ENCODE data around the gene D2HGDH. TPM values are rescaled to one million over a fixed set of nuclear protein-coding genes. Genes with fewer than 3 reads are reported as not detected.
"Not testable (repeated sequence)": the region's sequence is repeated elsewhere in the genome, so short reads cannot be mapped to it uniquely, and the experiment has no call there.

Gene D2HGDH
- total and polyA plus RNA-seq, 3 experiments from 2014 or later = 5.7 to 23.4 (median 22.9) TPM

DNA sequence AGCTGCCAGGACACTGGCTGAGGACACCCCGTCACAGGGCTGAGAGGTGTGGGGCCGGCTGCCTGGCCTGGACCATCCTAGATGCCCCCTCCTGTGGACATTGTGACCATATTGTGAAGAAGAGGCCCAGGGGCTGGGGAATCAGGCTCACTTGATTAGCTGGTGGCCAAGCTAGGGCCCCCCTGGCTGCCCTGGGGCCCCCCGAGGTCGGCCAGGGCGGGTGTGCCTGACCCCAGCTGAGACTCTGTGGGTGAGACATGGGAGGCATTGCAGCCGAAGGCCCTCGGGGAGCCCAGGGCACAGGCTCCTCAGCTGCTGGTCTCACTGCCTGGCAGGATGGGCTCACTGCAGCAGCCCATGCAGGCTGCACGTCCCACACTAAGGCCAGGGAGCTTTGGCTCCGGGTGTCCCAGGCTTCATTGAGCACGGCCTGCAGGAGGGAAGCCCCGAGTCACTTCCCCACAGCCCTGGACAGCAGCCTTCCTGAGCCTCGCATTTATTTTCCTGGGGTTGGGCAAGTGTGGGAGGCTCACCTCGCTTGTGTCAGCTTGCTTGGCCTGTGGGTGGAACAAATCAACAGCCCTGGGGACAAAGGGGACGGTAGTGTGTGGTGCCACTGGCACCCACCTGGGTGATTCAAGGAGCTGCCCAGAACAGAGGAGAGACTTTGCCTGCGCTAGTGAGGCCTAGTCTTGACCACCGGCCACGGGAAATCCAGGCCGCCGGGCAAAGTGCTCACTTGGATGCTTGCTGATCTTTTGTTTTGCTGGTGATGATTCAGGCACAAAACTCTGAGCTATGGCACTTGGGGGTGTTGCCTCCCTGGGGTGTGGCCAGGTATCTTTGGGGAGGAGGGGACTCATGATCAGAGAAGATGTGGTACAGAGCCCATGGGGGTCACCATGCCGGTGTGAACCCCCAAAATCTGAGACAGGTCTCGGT lies 43.5 kb downstream of the D2HGDH start:
- ChIA-PET POLR2A (no interaction called here), CTCF (interaction anchor here (0.9 kb wide), 1 partner anchor 9 kb away, joined by 3 read pairs; no protein-coding TSS in a partner anchor)
- no peaks in the 10 kb centered on the region for H3K27me3 ChIP-seq (ENCODE audit: insufficient read depth, low read length, poor library complexity, severe bottlenecking)

DNA sequence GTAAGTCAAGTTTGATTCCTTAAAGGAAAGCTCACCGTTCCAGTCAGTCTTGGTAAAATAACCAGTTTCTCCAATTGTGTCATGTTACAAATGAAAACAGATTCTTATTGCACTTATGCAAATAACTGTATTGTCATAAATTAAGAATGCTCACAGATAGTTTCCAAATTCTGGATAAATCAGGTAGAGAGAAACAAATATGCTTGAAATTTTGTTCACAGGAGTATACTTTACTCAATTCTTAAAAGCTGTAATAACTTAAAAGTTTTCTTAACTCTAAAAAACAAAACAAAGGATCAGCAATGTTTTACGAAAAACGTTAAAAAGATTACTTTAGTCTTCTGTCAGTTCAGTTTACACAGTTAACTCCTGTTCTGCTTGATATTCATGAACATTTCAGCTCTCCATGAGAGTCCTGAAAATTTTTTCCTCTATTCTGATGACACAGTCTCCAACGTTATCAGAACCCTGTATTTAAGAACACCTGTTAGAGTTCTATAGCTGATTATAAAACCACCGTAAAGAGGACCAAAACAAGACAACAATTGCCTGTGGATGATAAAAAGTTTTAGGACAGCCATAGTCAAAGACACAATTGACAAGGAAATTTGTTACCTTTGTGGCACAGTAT lies 46.6 kb downstream of the D2HGDH start:
- CTCF ChIA-PET = no interaction called here
- no peaks in the 10 kb centered on the region for H3K36me3 ChIP-seq (ENCODE audit: insufficient read depth, low read length)
- no peaks in the 10 kb centered on the region for H3K36me3 Mint-ChIP-seq
- POLR2A ChIA-PET = no interaction called here
- no peaks in the 10 kb centered on the region for H3K27me3 ChIP-seq (ENCODE audit: insufficient read depth, low read length, poor library complexity, severe bottlenecking)
- H3K9me3 ChIP-seq (ENCODE audit: low read length) = no peaks in the 10 kb centered on the region
- H3K27ac Mint-ChIP-seq = no peak overlapping the region
- no peak overlapping the region for H3K4me3 ChIP-seq (ENCODE audit: low read length)
- no peak overlapping the region for H3K4me3 Mint-ChIP-seq
- DNase-seq = no peak
- no peaks in the 10 kb centered on the region for H3K27me3 Mint-ChIP-seq
- H3K4me1 ChIP-seq (ENCODE audit: insufficient read depth, low read length) = no peaks in the 10 kb centered on the region
- H3K9me3 Mint-ChIP-seq = peaks cover 0 to 8% (median 0%) of the 10 kb centered on the region in 5 donors
- no peaks in the 10 kb centered on the region for H3K4me1 Mint-ChIP-seq
- no peak overlapping the region for H3K27ac ChIP-seq (ENCODE audit: low read depth, low read length)

More for the DNA sequence above, 43.5 kb downstream of the D2HGDH start:
- Histone ChIP-seq H3K36me3 (ENCODE audit: insufficient read depth, low read length) (no peaks in the 10 kb centered on the region), H3K4me1 (ENCODE audit: insufficient read depth, low read length) (no peaks in the 10 kb centered on the region), H3K9me3 (ENCODE audit: low read length) (no peaks in the 10 kb centered on the region), H3K27ac (ENCODE audit: low read depth, low read length) (no peak overlapping the region), H3K4me3 (ENCODE audit: low read length) (no peak overlapping the region)
- Mint-ChIP-seq H3K27ac (peak overlapping the region in 1 of 8 donors; percentile 36), H3K27me3 (no peaks in the 10 kb centered on the region), H3K4me1 (peaks cover 0 to 1% (median 0%) of the 10 kb centered on the region in 3 donors), H3K36me3 (no peaks in the 10 kb centered on the region), H3K9me3 (peaks cover 0 to 8% (median 0%) of the 10 kb centered on the region in 5 donors), H3K4me3 (no peak overlapping the region)
- DNase-seq = no peak

DNA sequence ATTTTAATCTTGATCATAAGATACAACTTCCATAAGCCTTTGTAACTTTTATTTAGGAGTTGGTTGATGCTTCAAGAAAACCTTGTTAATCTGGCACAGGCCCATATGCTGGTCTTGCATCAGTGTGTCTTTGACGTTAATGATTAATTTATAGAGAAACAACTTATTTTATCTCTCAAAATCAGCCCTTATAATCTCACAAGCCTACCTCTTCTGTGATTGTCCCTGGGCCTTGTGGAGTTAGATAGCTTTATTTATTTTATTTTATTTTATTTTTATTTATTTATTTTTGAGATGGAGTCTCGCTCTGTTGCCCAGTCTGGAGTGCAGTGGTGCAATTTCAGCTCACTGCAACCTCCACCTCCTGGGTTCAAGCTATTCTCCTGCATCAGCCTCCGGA lies 47.6 kb downstream of the D2HGDH start:
- H3K36me3 ChIP-seq (ENCODE audit: insufficient read depth, low read length); DNase-seq; H3K9me3 Mint-ChIP-seq; H3K4me1 ChIP-seq (ENCODE audit: insufficient read depth, low read length); H3K4me3 Mint-ChIP-seq; H3K36me3 Mint-ChIP-seq; H3K27ac ChIP-seq (ENCODE audit: low read depth, low read length); H3K4me1 Mint-ChIP-seq; H3K27me3 Mint-ChIP-seq; CTCF ChIA-PET; H3K4me3 ChIP-seq (ENCODE audit: low read length); H3K27ac Mint-ChIP-seq; POLR2A ChIA-PET; H3K9me3 ChIP-seq (ENCODE audit: low read length); H3K27me3 ChIP-seq (ENCODE audit: insufficient read depth, low read length, poor library complexity, severe bottlenecking): not testable (repeated sequence)

DNA sequence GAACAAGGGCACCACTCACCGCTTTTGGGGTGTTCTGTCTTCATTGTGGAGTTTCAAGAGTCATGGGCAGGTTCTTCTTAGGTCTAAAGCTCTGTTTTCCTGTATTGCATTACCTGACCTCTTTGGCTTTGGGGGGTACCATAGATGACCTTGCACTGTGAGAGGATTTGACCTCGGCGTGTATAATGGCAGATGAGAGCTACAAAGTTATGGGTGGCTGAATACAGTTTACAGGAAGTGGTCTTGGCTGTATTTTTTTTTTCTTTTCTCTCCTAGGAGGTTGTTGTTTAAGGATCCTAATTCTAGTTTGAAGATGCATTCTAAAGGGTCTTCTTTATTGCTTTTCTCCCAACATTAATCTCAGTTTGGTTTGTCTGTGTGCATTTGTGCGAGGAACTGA lies 53.7 kb downstream of the D2HGDH start:
- CTCF ChIA-PET = interaction anchor here (1.6 kb wide), 1 partner anchor 10 kb away, joined by 3 read pairs; no protein-coding TSS in a partner anchor
- H3K27me3 ChIP-seq (ENCODE audit: insufficient read depth, low read length, poor library complexity, severe bottlenecking) = no peaks in the 10 kb centered on the region
- H3K36me3 Mint-ChIP-seq = no peaks in the 10 kb centered on the region
- H3K4me1 Mint-ChIP-seq = peaks cover 13 to 20% (median 15%) of the 10 kb centered on the region in 3 donors
- H3K4me3 ChIP-seq (ENCODE audit: low read length) = no peak overlapping the region
- H3K4me3 Mint-ChIP-seq = no peak overlapping the region
- DNase-seq = no peak
- peak overlapping the region in 7 of 8 donors; percentile 3 to 82 (median 30) for H3K27ac Mint-ChIP-seq
- H3K4me1 ChIP-seq (ENCODE audit: insufficient read depth, low read length) = peaks cover 4% of the 10 kb centered on the region
- no peaks in the 10 kb centered on the region for H3K9me3 Mint-ChIP-seq
- H3K36me3 ChIP-seq (ENCODE audit: insufficient read depth, low read length) = no peaks in the 10 kb centered on the region
- POLR2A ChIA-PET = no interaction called here
- H3K9me3 ChIP-seq (ENCODE audit: low read length) = no peaks in the 10 kb centered on the region
- no peak overlapping the region for H3K27ac ChIP-seq (ENCODE audit: low read depth, low read length)
- H3K27me3 Mint-ChIP-seq = no peaks in the 10 kb centered on the region

DNA sequence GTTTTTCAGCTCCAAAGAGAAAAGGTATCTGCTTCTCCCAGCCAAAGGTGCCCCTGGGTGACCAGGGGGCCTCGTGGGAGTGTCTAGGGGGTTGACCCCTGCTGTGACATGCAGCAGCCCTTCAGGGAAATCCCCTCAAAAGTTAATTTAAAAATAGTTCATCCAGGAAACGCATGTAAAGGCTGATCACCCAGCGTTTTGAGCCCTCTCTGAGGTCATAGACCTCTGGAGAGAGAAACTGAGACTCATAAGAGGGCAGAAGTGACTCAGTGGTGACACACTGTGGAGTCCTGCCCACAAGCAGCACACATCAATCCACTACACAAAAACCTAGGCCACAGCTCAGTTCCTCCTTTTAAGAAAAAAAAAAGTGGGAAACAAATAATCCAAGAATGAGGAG lies 54.1 kb downstream of the D2HGDH start:
- peaks cover 4% of the 10 kb centered on the region for H3K4me1 ChIP-seq (ENCODE audit: insufficient read depth, low read length)
- POLR2A ChIA-PET = no interaction called here
- H3K4me3 Mint-ChIP-seq = no peak overlapping the region

DNA sequence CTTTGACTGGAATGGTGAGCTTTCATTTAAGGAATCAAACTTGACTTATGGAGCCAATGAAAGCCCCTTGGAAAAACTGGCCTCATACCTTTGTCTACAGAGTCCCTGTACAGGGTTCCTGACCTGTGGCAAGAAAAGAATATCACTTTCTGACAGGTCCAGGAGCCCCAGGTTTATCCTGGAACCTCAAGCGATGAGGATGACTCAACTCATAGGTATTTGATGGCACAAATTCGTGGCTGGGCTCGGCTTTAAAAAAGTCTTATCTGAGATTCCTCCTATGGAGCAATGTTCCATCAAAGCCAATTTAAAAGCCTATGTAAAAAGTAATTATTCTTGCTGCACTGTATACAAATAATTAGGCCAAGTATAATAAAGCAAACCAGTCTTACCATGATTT lies 57.0 kb downstream of the D2HGDH start:
- H3K9me3 Mint-ChIP-seq; H3K4me3 Mint-ChIP-seq; H3K27ac ChIP-seq (ENCODE audit: low read depth, low read length); H3K27me3 ChIP-seq (ENCODE audit: insufficient read depth, low read length, poor library complexity, severe bottlenecking); H3K27ac Mint-ChIP-seq; H3K36me3 ChIP-seq (ENCODE audit: insufficient read depth, low read length); DNase-seq; POLR2A ChIA-PET; H3K4me3 ChIP-seq (ENCODE audit: low read length); H3K36me3 Mint-ChIP-seq; H3K9me3 ChIP-seq (ENCODE audit: low read length); H3K27me3 Mint-ChIP-seq; CTCF ChIA-PET; H3K4me1 ChIP-seq (ENCODE audit: insufficient read depth, low read length): not testable (repeated sequence)
- H3K4me1 Mint-ChIP-seq = peaks cover 13 to 20% (median 15%) of the 10 kb centered on the region in 3 donors

More for the DNA sequence above, 54.1 kb downstream of the D2HGDH start:
- no peaks in the 10 kb centered on the region for H3K9me3 ChIP-seq (ENCODE audit: low read length)
- no peak overlapping the region for H3K27ac ChIP-seq (ENCODE audit: low read depth, low read length)
- no peaks in the 10 kb centered on the region for H3K36me3 Mint-ChIP-seq
- H3K9me3 Mint-ChIP-seq = no peaks in the 10 kb centered on the region
- H3K4me1 Mint-ChIP-seq = peaks cover 13 to 20% (median 15%) of the 10 kb centered on the region in 3 donors
- H3K4me3 ChIP-seq (ENCODE audit: low read length) = no peak overlapping the region
- DNase-seq = peak in 1 of 5 donors; percentile 54
- no peaks in the 10 kb centered on the region for H3K27me3 ChIP-seq (ENCODE audit: insufficient read depth, low read length, poor library complexity, severe bottlenecking)
- H3K27ac Mint-ChIP-seq = peak overlapping the region; percentile 3 to 82 (median 57)
- no peaks in the 10 kb centered on the region for H3K27me3 Mint-ChIP-seq
- no peaks in the 10 kb centered on the region for H3K36me3 ChIP-seq (ENCODE audit: insufficient read depth, low read length)
- CTCF ChIA-PET = no interaction called here

DNA sequence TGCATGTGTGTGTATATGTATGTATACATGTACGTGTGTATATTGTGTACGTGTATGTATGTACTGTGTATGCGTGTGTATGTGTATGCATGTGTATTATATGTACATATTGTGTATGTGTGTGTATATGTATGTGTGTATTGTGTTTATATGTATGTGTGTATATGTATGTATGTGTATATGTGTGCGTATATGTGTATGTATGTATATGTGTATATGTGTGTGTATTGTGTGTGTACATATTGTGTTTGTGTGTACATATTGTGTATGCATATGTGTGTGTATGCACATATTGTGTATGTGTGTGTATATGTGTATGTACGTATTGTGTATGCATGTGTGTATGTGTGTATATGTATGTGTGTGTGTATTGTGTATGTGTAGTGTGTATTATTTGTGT lies 59.0 kb downstream of the D2HGDH start:
- POLR2A ChIA-PET = no interaction called here

DNA sequence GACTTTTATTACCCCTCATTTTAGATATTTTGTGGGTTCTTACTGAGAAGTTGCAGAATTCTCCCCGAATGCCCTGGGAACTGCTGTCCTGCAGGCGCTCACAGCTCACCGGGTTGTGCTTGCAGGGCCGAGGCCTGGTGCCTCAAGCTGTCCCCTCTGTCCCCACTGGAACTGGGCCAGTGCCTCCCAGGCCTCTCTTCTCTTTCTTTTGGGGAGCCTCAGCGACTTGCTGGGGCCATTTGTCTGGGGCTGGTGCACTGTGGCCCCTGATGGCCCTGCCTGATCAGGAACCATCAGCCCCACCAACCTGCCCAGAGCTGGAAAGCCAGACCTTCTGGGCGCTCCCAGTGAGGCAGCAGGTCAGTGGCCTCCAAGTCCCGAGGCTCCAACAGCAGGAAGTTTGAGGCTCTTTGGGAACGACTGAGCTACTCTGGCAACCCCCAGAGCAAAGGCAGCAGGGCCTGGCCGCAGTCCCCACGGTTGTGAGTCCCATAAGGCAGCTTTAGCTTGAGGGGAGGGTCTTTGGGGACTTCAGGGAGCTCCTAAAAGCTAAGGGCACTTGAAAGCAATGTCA lies 59.9 kb downstream of the D2HGDH start:
- no peaks in the 10 kb centered on the region for H3K36me3 Mint-ChIP-seq
- no peak for DNase-seq
- H3K4me1 Mint-ChIP-seq = peaks cover 0 to 1% (median under 1%) of the 10 kb centered on the region in 3 donors
- CTCF ChIA-PET = interaction anchor here (1.0 kb wide), 1 partner anchor 10 kb away, joined by 3 read pairs; no protein-coding TSS in a partner anchor
- H3K4me3 ChIP-seq (ENCODE audit: low read length) = no peak overlapping the region
- H3K4me3 Mint-ChIP-seq = no peak overlapping the region
- no peaks in the 10 kb centered on the region for H3K9me3 ChIP-seq (ENCODE audit: low read length)
- no peaks in the 10 kb centered on the region for H3K9me3 Mint-ChIP-seq
- POLR2A ChIA-PET = no interaction called here
- no peaks in the 10 kb centered on the region for H3K27me3 Mint-ChIP-seq
- H3K27ac Mint-ChIP-seq = no peak overlapping the region
- H3K27ac ChIP-seq (ENCODE audit: low read depth, low read length) = no peak overlapping the region
- no peaks in the 10 kb centered on the region for H3K4me1 ChIP-seq (ENCODE audit: insufficient read depth, low read length)
- H3K27me3 ChIP-seq (ENCODE audit: insufficient read depth, low read length, poor library complexity, severe bottlenecking) = no peaks in the 10 kb centered on the region
- H3K36me3 ChIP-seq (ENCODE audit: insufficient read depth, low read length) = no peaks in the 10 kb centered on the region

More for the DNA sequence above, 59.0 kb downstream of the D2HGDH start:
- Histone ChIP-seq H3K4me1 (ENCODE audit: insufficient read depth, low read length) (peaks cover 4% of the 10 kb centered on the region), H3K36me3 (ENCODE audit: insufficient read depth, low read length) (no peaks in the 10 kb centered on the region), H3K4me3 (ENCODE audit: low read length) (no peak overlapping the region), H3K27me3 (ENCODE audit: insufficient read depth, low read length, poor library complexity, severe bottlenecking) (no peaks in the 10 kb centered on the region), H3K27ac (ENCODE audit: low read depth, low read length) (no peak overlapping the region), H3K9me3 (ENCODE audit: low read length) (no peaks in the 10 kb centered on the region)
- Mint-ChIP-seq H3K9me3 (no peaks in the 10 kb centered on the region), H3K4me1 (peaks cover 8 to 11% (median 10%) of the 10 kb centered on the region in 3 donors), H3K4me3 (peak overlapping the region in 1 of 7 donors; percentile 24), H3K27ac (no peak overlapping the region), H3K36me3 (no peaks in the 10 kb centered on the region), H3K27me3 (no peaks in the 10 kb centered on the region)
- CTCF ChIA-PET = no interaction called here
- DNase-seq = no peak
